SK-N-SH treated with all-trans-retinoic acid at 6 μM for 48 hours (cell line): ENCODE results near the gene NEU2.

Source experiments
- CREB5 ChIP-seq: fragments of 250-450 bp; sonication (Bioruptor Pico); IDR thresholded peaks from 2 replicates; pipeline ENCODE4 v1.5.1; 2020; ENCODE audit warnings: low read depth, mild to moderate bottlenecking, moderate library complexity
- ESRRG ChIP-seq: fragments of 250-450 bp; sonication (Bioruptor Pico); IDR thresholded peaks from 2 replicates; pipeline ENCODE4 v1.6.1; 2021; ENCODE audit warnings: mild to moderate bottlenecking
- GLIS3 ChIP-seq: fragments of 250-450 bp; sonication (Bioruptor Pico); IDR thresholded peaks from 2 replicates; pipeline ENCODE4 v1.5.0; 2020; ENCODE audit warnings: mild to moderate bottlenecking, moderate library complexity
- ISL1 ChIP-seq: fragments of 250-450 bp; sonication (Bioruptor Pico); IDR thresholded peaks from 2 replicates; pipeline ENCODE4 v2.1.2; 2022; ENCODE audit warnings: mild to moderate bottlenecking, moderate library complexity
- OSR1 ChIP-seq: fragments of 250-450 bp; sonication (Bioruptor Pico); IDR thresholded peaks from 2 replicates; pipeline ENCODE4 v1.8.0; 2022; ENCODE audit warnings: moderate library complexity, mild to moderate bottlenecking, inconsistent platforms
- PATZ1 ChIP-seq: fragments of 250-450 bp; sonication (Bioruptor Pico); IDR thresholded peaks from 2 replicates; pipeline ENCODE4 v1.8.0; 2020; ENCODE audit warnings: mild to moderate bottlenecking, moderate library complexity, borderline replicate concordance
- RARB ChIP-seq: fragments of 250-450 bp; sonication (Bioruptor Pico); IDR thresholded peaks from 2 replicates; pipeline ENCODE4 v1.8.0; 2021; ENCODE audit warnings: mild to moderate bottlenecking, moderate library complexity
- ZC3H10 ChIP-seq: fragments of 250-450 bp; sonication (Bioruptor Pico); IDR thresholded peaks from 2 replicates; pipeline ENCODE4 v1.5.1; 2021; ENCODE audit warnings: mild to moderate bottlenecking, moderate library complexity
- ZFP3 ChIP-seq: fragments of 250-450 bp; sonication (Bioruptor Pico); IDR thresholded peaks from 2 replicates; pipeline ENCODE4 v1.5.0; 2020; ENCODE audit warnings: mild to moderate bottlenecking, moderate library complexity
- ZFP30 ChIP-seq: fragments of 450-650 bp; formaldehyde crosslinking; IDR thresholded peaks from 2 replicates; pipeline ENCODE4 v1.5.0; 2022; ENCODE audit warnings: mild to moderate bottlenecking, moderate library complexity
- ZNF70 ChIP-seq: fragments of 450-650 bp; formaldehyde crosslinking; IDR thresholded peaks from 2 replicates; pipeline ENCODE4 v1.5.0; 2020; ENCODE audit warnings: mild to moderate bottlenecking, moderate library complexity
- ZNF8 ChIP-seq: fragments of 450-650 bp; formaldehyde crosslinking; IDR thresholded peaks from 2 replicates; pipeline ENCODE4 v1.5.0; 2020; ENCODE audit warnings: mild to moderate bottlenecking, moderate library complexity

- no peak for TF ChIP-seq RARB (CRISPR knock-in tag)
- no peak for TF ChIP-seq ZNF8 (CRISPR knock-in tag)
- TF ChIP-seq CREB5 (CRISPR knock-in tag) = no peak
- no peak for TF ChIP-seq ZC3H10
- no peak for TF ChIP-seq ISL1 (CRISPR knock-in tag)
- TF ChIP-seq ZFP30 = no peak
- no peak for TF ChIP-seq PATZ1 (CRISPR knock-in tag)
- TF ChIP-seq ZNF70 (CRISPR knock-in tag) = no peak
- no peak for TF ChIP-seq ESRRG
- no peak for TF ChIP-seq OSR1 (CRISPR knock-in tag)
- no peak for TF ChIP-seq GLIS3 (CRISPR knock-in tag)
- TF ChIP-seq ZFP3 = no peak
Observed at GRCh38 chr2:232984451-232985207, 47.8 kb upstream of the NEU2 start.
